Mucosa of descending colon (tissue), 3 donors: ENCODE data around the gene DHRS7B. TPM values are rescaled to one million over a fixed set of nuclear protein-coding genes. Genes with fewer than 3 reads are reported as not detected.
"Not testable (repeated sequence)": the region's sequence is repeated elsewhere in the genome, so short reads cannot be mapped to it uniquely, and the experiment has no call there.

Experiments used
- ATAC-seq: fragments of 200-7000 bp; cut with Tn5 transposase; one replicate; pipeline ENCODE4 v1.9.1; 2020; ENCODE audit warnings: mild to moderate bottlenecking, moderate library complexity
- DNase-seq, 3 donors: peaks; one replicate each; pipeline ENCODE4 v3.0.0-alpha.2; 2020
- H3K36me3 ChIP-seq: fragments of 200-600 bp; one replicate; pipeline ENCODE4 v1.8.0; 2021; ENCODE audit warnings: low read depth, mild to moderate bottlenecking
- H3K4me1 ChIP-seq: fragments of 200-600 bp; one replicate; pipeline ENCODE4 v1.8.0; 2021; ENCODE audit warnings: low read depth, mild to moderate bottlenecking
- H3K4me3 ChIP-seq: fragments of 200-600 bp; one replicate; pipeline ENCODE4 v1.8.0; 2021; ENCODE audit warnings: mild to moderate bottlenecking
- H3K9me3 ChIP-seq: fragments of 200-600 bp; one replicate; pipeline ENCODE4 v1.8.0; 2021; ENCODE audit warnings: mild to moderate bottlenecking
- intact Hi-C, 2 donors: fragments of 100-400 bp; cut with DNase I in 1 of 2; cut with micrococcal nuclease in 1 of 2; formaldehyde crosslinking; loops; one replicate each; pipeline versions ENCODE4 v1.11.0 to v1.11.1; 2022; cut with DNase I, micrococcal nuclease
- total RNA-seq, 3 donors: library from RNA; stranded (reverse); fragmentation: NEBNext Ultra II Directional in 2 of 3; extraction: Animal tissue kit (Norgen Biotek cat#: 25700) in 2 of 3; gene quantifications; one replicate each; pipeline versions ENCODE4 v1.2.1 to v1.2.4, GENCODE V29; 2021 to 2023
- TF ChIP-seq, protein P1 (sequence below): fragments of 200-600 bp; IDR thresholded peaks from one replicate; pipeline ENCODE4 v1.8.0; 2022; ENCODE audit warnings: antibody characterized with exemption, mild to moderate bottlenecking
- donor health status: DM: no; HTN: no; CAD: no; lungs with moderate emphysema.
- donor health status: DM: no; HTN: no; CAD: no.
- donor health status: DM: no; HTN: yes; CAD: no.

DHRS7B gene
- total RNA-seq, 3 donors from 2014 or later = 21.9 to 34.0 (median 30.2) TPM

- Histone ChIP-seq H3K4me1 (no peaks in the 10 kb centered on the region), H3K9me3 (no peaks in the 10 kb centered on the region), H3K36me3 (no peaks in the 10 kb centered on the region), H3K4me3 (no peak overlapping the region)
- DNase-seq (peak; percentile 61 to 73 (median 69)), ATAC-seq (peak; percentile 88)
- intact Hi-C loops = no loop called here
- TF ChIP-seq, protein P1, sequence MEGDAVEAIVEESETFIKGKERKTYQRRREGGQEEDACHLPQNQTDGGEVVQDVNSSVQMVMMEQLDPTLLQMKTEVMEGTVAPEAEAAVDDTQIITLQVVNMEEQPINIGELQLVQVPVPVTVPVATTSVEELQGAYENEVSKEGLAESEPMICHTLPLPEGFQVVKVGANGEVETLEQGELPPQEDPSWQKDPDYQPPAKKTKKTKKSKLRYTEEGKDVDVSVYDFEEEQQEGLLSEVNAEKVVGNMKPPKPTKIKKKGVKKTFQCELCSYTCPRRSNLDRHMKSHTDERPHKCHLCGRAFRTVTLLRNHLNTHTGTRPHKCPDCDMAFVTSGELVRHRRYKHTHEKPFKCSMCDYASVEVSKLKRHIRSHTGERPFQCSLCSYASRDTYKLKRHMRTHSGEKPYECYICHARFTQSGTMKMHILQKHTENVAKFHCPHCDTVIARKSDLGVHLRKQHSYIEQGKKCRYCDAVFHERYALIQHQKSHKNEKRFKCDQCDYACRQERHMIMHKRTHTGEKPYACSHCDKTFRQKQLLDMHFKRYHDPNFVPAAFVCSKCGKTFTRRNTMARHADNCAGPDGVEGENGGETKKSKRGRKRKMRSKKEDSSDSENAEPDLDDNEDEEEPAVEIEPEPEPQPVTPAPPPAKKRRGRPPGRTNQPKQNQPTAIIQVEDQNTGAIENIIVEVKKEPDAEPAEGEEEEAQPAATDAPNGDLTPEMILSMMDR = peak; percentile 52
Observed at GRCh38 chr17:21119247-21119918, 7.4 kb upstream of the DHRS7B start.

- no peaks in the 10 kb centered on the region for H3K4me1 ChIP-seq
- no peak for DNase-seq
- H3K36me3 ChIP-seq = no peaks in the 10 kb centered on the region
- H3K4me3 ChIP-seq = no peak overlapping the region
- H3K9me3 ChIP-seq = no peaks in the 10 kb centered on the region
- intact Hi-C loops = loop anchor here (10.0 kb wide), 3 partner anchors 95 to 395 kb away; partner anchors contain the start of gene TMEM11 (in 2 of the 2)
- ATAC-seq = no peak
- TF ChIP-seq, protein P1 = no peak
Observed at GRCh38 chr17:21119919-21120249, 6.9 kb upstream of the DHRS7B start.

GRCh38 chr17:21124086-21124485, 2.7 kb upstream of the DHRS7B start:
- Histone ChIP-seq H3K4me3 (no peak overlapping the region), H3K4me1 (peaks cover 12% of the 10 kb centered on the region), H3K36me3 (no peaks in the 10 kb centered on the region), H3K9me3 (no peaks in the 10 kb centered on the region)
- no peak for DNase-seq
- no peak for ATAC-seq
- TF ChIP-seq, protein P1 = no peak
- intact Hi-C loops = loop anchor here (10.0 kb wide), 3 partner anchors 91 to 391 kb away; partner anchors contain the start of gene TMEM11 (in 2 of the 2)

DNA sequence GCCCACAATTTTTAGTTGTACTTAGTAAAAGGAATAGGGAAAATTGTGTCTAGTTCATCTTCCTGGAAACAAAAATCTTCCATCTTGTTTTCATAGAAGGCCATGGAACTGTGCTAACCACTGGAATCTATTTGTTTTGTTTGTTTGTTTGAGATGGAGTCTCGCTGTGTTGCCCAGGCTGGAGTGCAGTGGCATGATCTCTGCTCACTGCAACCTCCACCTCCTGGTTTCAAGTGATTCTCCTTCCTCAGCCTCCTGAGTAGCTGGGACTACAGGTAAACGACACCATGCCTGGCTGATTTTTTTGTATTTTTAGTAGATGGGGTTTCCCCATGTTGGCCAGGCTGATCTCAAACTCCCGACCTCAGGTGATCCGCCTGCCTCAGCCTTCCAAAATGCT, 2.2 kb upstream of the DHRS7B start:
- ATAC-seq, H3K9me3 ChIP-seq, H3K4me3 ChIP-seq, H3K36me3 ChIP-seq, DNase-seq: not testable (repeated sequence)
- intact Hi-C loops = loop anchor here (10.0 kb wide), 3 partner anchors 90 to 390 kb away; partner anchors contain the start of gene TMEM11 (in 2 of the 2)
- H3K4me1 ChIP-seq = peaks cover 12% of the 10 kb centered on the region

DNA sequence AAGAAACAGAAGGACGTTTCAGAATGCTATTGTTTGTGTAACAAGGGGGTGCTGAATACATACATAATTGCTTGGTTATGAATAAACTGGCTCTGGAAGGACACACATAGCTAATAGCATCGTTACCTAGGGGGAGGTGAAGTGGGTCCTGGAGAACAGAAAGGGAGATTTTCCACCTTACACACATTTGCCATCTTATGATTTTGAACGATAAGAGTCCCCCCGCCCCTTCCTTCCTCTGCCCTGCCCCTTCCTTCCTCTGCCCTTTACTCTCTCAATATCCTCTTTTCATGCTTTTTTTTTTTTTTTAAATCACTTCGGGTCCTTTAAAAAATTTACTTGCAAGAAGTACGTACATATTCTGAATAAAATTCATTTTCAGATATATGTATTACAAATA, 902 bp upstream of the DHRS7B start:
- Histone ChIP-seq H3K4me1 (peaks cover 12% of the 10 kb centered on the region), H3K9me3 (no peaks in the 10 kb centered on the region), H3K36me3 (no peaks in the 10 kb centered on the region), H3K4me3 (no peak overlapping the region)
- DNase-seq (peak in 1 of 3 donors; percentile 35), ATAC-seq (no peak)
- intact Hi-C loops = loop anchor here (10.0 kb wide), 3 partner anchors 89 to 389 kb away; partner anchors contain the start of gene TMEM11 (in 2 of the 2)
- TF ChIP-seq, protein P1 = no peak

- H3K4me1 ChIP-seq = peaks cover 12% of the 10 kb centered on the region
- H3K36me3 ChIP-seq = no peaks in the 10 kb centered on the region
- no peaks in the 10 kb centered on the region for H3K9me3 ChIP-seq
- TF ChIP-seq, protein P1 = no peak
- DNase-seq (no peak), ATAC-seq (no peak)
- intact Hi-C loops = loop anchor here (10.0 kb wide), 3 partner anchors 87 to 387 kb away; partner anchors contain the start of gene TMEM11 (in 2 of the 2)
- H3K4me3 ChIP-seq = peak overlapping the region; percentile 74
Observed at GRCh38 chr17:21127509-21128077, 829 bp downstream of the DHRS7B start.
